Ishikawa (cell line): Measurements from ENCODE around the gene FGGY.

ENCODE experiments used
- CEBPB ChIP-seq: IDR thresholded peaks from 2 replicates; pipeline ENCODE4 v1.6.1; 2012
- CREB1 ChIP-seq: IDR thresholded peaks from 2 replicates; pipeline ENCODE4 v1.6.1; 2012; ENCODE audit warnings: low read depth
- EGR1 ChIP-seq: IDR thresholded peaks from 2 replicates; pipeline ENCODE4 v1.6.1; 2012
- EP300 ChIP-seq: IDR thresholded peaks from 2 replicates; pipeline ENCODE4 v1.6.1; 2012; ENCODE audit warnings: borderline replicate concordance
- FOXM1 ChIP-seq: IDR thresholded peaks from 2 replicates; pipeline ENCODE4 v1.6.1; 2012; ENCODE audit warnings: low read depth, borderline replicate concordance
- MAX ChIP-seq: IDR thresholded peaks from 2 replicates; pipeline ENCODE4 v1.6.1; 2012
- NFIC ChIP-seq: IDR thresholded peaks from 2 replicates; pipeline ENCODE4 v1.6.1; 2012
- RAD21 ChIP-seq: IDR thresholded peaks from 2 replicates; pipeline ENCODE4 v1.6.1; 2012; ENCODE audit warnings: low read depth
- REST ChIP-seq: IDR thresholded peaks from 2 replicates; pipeline ENCODE4 v1.6.1; 2012; ENCODE audit warnings: low read depth, mild to moderate bottlenecking
- TAF1 ChIP-seq: IDR thresholded peaks from 2 replicates; pipeline ENCODE4 v1.6.1; 2012; ENCODE audit warnings: low read depth, mild to moderate bottlenecking
- TCF12 ChIP-seq: IDR thresholded peaks from 2 replicates; pipeline ENCODE4 v1.6.1; 2012; ENCODE audit warnings: low read depth
- TEAD4 ChIP-seq: IDR thresholded peaks from 2 replicates; pipeline ENCODE4 v1.6.1; 2012
- USF1 ChIP-seq: IDR thresholded peaks from 2 replicates; pipeline ENCODE4 v1.6.1; 2012
- YY1 ChIP-seq: IDR thresholded peaks from 2 replicates; pipeline ENCODE4 v1.6.1; 2012; ENCODE audit warnings: low read depth
- ZBTB7A ChIP-seq: IDR thresholded peaks from 2 replicates; pipeline ENCODE4 v1.6.1; 2012; ENCODE audit warnings: low read depth

The FGGY gene

GRCh38 chr1:59399642-59400041 is 102.7 kb downstream of the FGGY start:
- TF ChIP-seq NFIC (no peak), CREB1 (no peak), EP300 (no peak), FOXM1 (no peak), ZBTB7A (no peak), YY1 (no peak), TCF12 (no peak), REST (no peak), EGR1 (no peak), RAD21 (no peak), MAX (no peak)

- TF ChIP-seq EGR1 = no peak
- no peak for TF ChIP-seq TCF12
- TF ChIP-seq TAF1 = no peak
Observed at GRCh38 chr1:59401581-59401980, 104.7 kb downstream of the FGGY start.

GRCh38 chr1:59404796-59405195 is 107.9 kb downstream of the FGGY start:
- TF ChIP-seq YY1 (no peak), EGR1 (no peak), MAX (no peak), EP300 (no peak), TCF12 (no peak), NFIC (no peak), CEBPB (no peak), TEAD4 (no peak), RAD21 (no peak), FOXM1 (no peak), REST (no peak), TAF1 (no peak), USF1 (no peak), ZBTB7A (no peak), CREB1 (no peak)

- TF ChIP-seq TCF12 (no peak), USF1 (no peak), NFIC (no peak), TEAD4 (no peak), REST (no peak), CEBPB (no peak), TAF1 (no peak), EGR1 (no peak), CREB1 (no peak), ZBTB7A (no peak), FOXM1 (no peak)
Observed at GRCh38 chr1:59406437-59407164, 109.7 kb downstream of the FGGY start.
